ENCODE data around the gene R3HDM2. TPM values are rescaled to one million over a fixed set of nuclear protein-coding genes. Genes with fewer than 3 reads are reported as not detected.
"Not testable (repeated sequence)": the region's sequence is repeated elsewhere in the genome, so short reads cannot be mapped to it uniquely, and the experiment has no call there.

The R3HDM2 gene
- total RNA-seq, 4 donors from 2014 or later: 30.7 to 40.8 (median 35.5) TPM

DNA sequence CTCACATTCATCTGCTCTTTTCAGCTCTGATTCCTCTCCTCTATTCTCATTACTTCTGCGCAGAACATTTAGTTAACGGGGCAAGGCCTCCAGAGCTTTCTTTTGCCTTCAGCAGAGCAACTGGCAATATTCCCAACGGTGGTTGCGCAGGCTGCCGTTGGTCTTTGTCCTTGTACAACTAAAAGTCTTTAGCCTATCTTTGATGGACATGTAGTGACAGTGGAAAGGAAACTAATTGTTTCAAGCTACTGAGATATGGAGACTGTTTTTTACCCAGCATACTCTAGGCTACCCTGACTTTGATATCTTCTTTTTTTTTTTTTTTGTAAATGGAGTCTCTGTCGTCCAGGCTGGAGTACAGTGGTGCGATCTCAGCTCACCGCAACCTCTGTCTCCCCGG is 12.6 kb downstream of the R3HDM2 start:
- Histone ChIP-seq H3K4me3 (replicated peaks in 1 of 3) (no peak overlapping the region), H3K36me3 (no peaks in the 10 kb centered on the region), H3K9me3 (no peaks in the 10 kb centered on the region), H3K27ac (no peak overlapping the region), H3K4me1 (peaks cover 0 to 5% of the 10 kb centered on the region in 2 donors), H3K27me3 (no peaks in the 10 kb centered on the region)
- intact Hi-C loops (cut with DNase I): no loop called here
- DNase-seq: no peak
- WGBS, 2 donors: 85 to 91% methylated on average over 9 of the region's 9 CpGs
- TF ChIP-seq, protein P1, sequence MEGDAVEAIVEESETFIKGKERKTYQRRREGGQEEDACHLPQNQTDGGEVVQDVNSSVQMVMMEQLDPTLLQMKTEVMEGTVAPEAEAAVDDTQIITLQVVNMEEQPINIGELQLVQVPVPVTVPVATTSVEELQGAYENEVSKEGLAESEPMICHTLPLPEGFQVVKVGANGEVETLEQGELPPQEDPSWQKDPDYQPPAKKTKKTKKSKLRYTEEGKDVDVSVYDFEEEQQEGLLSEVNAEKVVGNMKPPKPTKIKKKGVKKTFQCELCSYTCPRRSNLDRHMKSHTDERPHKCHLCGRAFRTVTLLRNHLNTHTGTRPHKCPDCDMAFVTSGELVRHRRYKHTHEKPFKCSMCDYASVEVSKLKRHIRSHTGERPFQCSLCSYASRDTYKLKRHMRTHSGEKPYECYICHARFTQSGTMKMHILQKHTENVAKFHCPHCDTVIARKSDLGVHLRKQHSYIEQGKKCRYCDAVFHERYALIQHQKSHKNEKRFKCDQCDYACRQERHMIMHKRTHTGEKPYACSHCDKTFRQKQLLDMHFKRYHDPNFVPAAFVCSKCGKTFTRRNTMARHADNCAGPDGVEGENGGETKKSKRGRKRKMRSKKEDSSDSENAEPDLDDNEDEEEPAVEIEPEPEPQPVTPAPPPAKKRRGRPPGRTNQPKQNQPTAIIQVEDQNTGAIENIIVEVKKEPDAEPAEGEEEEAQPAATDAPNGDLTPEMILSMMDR (IDR thresholded peaks at IDR 0.05): no peak
- TF ChIP-seq POLR2A (IDR thresholded peaks at IDR 0.05): no peak

DNA sequence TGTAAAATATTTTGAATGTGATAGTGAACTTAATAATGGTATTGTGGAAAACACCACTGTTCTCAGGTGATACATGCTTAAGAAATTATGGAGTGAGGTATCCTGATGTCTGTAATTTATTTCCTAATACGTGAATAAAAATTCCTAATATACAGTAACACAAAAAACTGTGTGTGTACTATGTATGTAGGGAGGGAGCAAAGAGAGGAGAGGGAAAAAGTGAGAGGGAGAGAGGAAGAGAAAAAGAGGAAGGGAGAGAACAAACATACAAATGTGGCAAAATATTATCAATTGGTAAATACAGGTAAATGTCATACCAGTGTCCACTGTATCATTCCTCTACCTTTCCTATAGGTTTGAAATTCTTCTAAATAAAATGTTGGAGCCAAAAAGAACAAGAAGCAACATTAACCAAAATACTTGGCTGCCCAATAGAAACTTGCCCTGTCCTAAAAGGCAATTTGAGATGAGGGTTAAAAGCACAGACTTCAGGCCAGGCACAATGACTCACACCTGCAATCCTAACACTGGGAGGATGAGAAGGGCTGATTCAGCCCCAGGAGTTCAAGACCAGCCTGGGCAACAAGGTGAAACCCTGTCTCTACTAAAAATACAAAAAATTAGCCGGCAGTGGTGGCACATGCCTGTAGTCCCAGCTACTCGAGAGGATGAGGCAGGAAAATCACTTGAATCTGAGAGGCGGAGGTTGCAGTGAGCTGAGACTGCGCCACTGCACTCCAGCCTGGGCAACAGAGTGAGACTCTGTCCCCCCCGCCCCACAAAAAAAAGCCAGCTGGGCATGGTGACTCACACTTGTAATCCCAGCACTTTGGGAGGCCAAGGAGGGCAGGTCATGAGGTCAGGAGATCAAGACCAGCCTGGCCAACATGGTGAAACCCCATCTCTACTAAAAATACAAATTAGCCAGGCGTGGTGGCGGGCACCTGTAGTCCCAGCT is 14.5 kb downstream of the R3HDM2 start:
- H3K9me3 ChIP-seq: no peaks in the 10 kb centered on the region
- H3K4me3 ChIP-seq (replicated peaks in 1 of 3): no peak overlapping the region
- DNase-seq: peak in 1 of 2 donors; percentile 14
- H3K27me3 ChIP-seq: no peaks in the 10 kb centered on the region
- peaks cover 0 to 5% of the 10 kb centered on the region in 2 donors for H3K4me1 ChIP-seq
- intact Hi-C loops (cut with DNase I): no loop called here
- 84 to 85% methylated on average over 8 of the region's 8 CpGs for WGBS, 2 donors
- H3K36me3 ChIP-seq: no peaks in the 10 kb centered on the region
- no peak overlapping the region for H3K27ac ChIP-seq
- TF ChIP-seq, protein P1 (IDR thresholded peaks at IDR 0.05): no peak
- no peak for TF ChIP-seq POLR2A (IDR thresholded peaks at IDR 0.05)

DNA sequence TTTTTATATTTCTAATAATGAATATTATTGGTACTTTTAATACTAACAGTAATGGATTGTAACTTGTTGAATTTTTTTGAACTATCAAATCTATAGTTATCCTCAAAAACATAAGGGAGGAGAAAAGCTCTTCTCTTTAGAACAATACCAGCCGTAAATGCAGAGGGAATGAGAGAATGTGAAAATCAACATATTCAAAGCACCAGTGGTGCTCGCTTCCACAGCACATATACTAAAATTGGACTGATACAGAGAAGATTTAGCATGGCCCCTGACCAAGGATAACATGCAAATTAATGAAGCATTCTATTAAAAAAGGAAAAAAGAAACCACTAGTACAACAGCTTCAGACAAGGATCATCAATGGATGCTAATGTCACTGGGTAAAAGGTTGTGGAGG is 15.8 kb downstream of the R3HDM2 start:
- Histone ChIP-seq H3K27me3 (no peaks in the 10 kb centered on the region), H3K4me3 (replicated peaks in 1 of 3) (no peak overlapping the region), H3K4me1 (peaks cover 0 to 5% of the 10 kb centered on the region in 2 donors), H3K36me3 (no peaks in the 10 kb centered on the region), H3K27ac (no peak overlapping the region), H3K9me3 (no peaks in the 10 kb centered on the region)
- 78 to 89% methylated on average over 2 of the region's 2 CpGs for WGBS, 2 donors
- intact Hi-C loops (cut with DNase I): no loop called here
- TF ChIP-seq, protein P1 (IDR thresholded peaks at IDR 0.05): no peak
- no peak for TF ChIP-seq POLR2A (IDR thresholded peaks at IDR 0.05)
- no peak for DNase-seq

DNA sequence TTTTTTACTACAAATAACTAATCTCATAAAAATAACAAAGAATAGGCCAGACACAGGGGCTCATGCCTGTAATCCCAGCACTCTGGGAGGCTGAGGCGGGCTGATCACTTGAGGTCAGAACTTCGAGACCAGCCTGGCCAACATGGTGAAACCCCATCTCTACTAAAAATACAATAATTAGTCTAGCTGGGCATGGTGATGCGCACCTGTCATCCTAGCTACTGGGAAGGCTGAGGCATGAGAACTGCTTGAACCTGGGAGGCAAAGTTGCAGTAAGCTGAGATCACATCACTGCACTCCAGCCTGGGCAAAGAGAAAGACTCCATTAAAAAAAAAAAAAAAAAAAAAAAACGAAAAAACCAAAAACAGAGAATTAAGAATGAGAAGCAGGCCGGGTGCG is 16.7 kb downstream of the R3HDM2 start:
- not testable (repeated sequence) for H3K36me3 ChIP-seq

DNA sequence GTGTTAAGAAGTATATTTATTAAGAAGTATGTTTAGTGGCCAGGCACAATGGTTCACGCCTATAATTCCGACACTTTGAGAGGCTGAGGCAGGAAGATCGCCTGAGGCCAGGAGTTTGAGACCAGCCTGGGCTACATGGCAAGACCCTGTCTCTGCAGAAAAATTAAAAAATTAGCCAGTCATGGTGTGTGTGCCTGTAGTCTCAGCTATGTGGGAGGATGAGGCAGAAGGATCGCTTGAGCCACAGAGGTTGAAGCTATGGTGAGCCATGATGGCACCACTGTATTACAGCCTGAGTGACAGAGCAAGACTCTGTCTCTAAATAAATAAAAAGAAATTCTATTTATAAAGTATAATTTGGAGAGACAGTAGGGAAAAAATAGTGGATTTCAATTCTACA is 20.3 kb downstream of the R3HDM2 start:
- no peaks in the 10 kb centered on the region for H3K4me1 ChIP-seq
- 95 to 99% methylated on average over 4 of the region's 4 CpGs for WGBS, 2 donors
- H3K36me3 ChIP-seq: no peaks in the 10 kb centered on the region
- intact Hi-C loops (cut with DNase I): no loop called here
- no peaks in the 10 kb centered on the region for H3K9me3 ChIP-seq
- no peaks in the 10 kb centered on the region for H3K27me3 ChIP-seq
- DNase-seq: no peak
- no peak overlapping the region for H3K27ac ChIP-seq
- no peak overlapping the region for H3K4me3 ChIP-seq (replicated peaks in 1 of 3)
- no peak for TF ChIP-seq POLR2A (IDR thresholded peaks at IDR 0.05)
- TF ChIP-seq, protein P1 (IDR thresholded peaks at IDR 0.05): no peak

More for the DNA sequence above, 16.7 kb downstream of the R3HDM2 start:
- H3K27me3 ChIP-seq; DNase-seq; H3K27ac ChIP-seq; intact Hi-C loops (cut with DNase I); H3K9me3 ChIP-seq; H3K4me1 ChIP-seq; H3K4me3 ChIP-seq (replicated peaks in 1 of 3): not testable (repeated sequence)
- 94 to 96% methylated on average over 6 of the region's 6 CpGs for WGBS, 2 donors
